B cell (primary cell): Measurements from ENCODE around the gene ARHGAP26.

ENCODE experiments used
- CTCF ChIP-seq: fragments of 200-600 bp; IDR thresholded peaks from one replicate; pipeline ENCODE4 v1.8.0; 2022; ENCODE audit warnings: antibody characterized with exemption, mild to moderate bottlenecking
- EZH2 ChIP-seq: IDR thresholded peaks from 2 replicates; pipeline ENCODE4 v1.6.1; 2012; ENCODE audit warnings: borderline replicate concordance, low read depth, mild to moderate bottlenecking, moderate library complexity, low read length; ENCODE audit not compliant: insufficient read depth, poor library complexity, severe bottlenecking

- TF ChIP-seq CTCF = no peak
- TF ChIP-seq EZH2 = no peak
Measured at GRCh38 chr5:142886956-142887355, 116.8 kb downstream of the ARHGAP26 start.
